ENCODE results near the gene CDC5L.
"Not testable (repeated sequence)": the region's sequence is repeated elsewhere in the genome, so short reads cannot be mapped to it uniquely, and the experiment has no call there.

CDC5L gene

DNA sequence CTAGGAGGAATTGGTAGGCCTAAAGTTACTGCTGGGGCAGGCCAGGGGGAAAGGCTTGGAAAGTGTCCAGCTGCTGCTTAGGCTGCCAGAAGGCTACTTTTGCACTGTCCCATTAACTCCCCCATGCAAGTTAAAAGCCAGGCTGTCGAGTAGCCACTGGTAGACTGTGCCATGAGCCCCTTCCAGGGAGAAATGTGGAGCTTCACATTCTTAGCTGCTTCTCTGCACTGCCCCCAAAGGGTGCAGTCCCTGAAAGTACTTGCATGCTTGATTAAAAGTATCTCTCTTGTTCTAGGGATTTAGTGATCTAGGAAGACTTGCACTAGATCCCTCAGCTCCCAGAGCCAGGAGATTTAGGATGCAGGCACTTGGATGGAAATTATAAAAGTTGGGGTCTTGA, 57.3 kb downstream of the CDC5L start:
- ChIA-PET POLR2A (interaction anchor here (1.1 kb wide), 1 partner anchor 57 kb away, joined by 3 read pairs; the partner anchor contains the start of gene CDC5L), CTCF (interaction anchor here (0.5 to 2.7 kb wide), 6 partner anchors 10 to 223 kb away, joined by 3 to 9 read pairs (median 6); no protein-coding TSS in a partner anchor)

DNA sequence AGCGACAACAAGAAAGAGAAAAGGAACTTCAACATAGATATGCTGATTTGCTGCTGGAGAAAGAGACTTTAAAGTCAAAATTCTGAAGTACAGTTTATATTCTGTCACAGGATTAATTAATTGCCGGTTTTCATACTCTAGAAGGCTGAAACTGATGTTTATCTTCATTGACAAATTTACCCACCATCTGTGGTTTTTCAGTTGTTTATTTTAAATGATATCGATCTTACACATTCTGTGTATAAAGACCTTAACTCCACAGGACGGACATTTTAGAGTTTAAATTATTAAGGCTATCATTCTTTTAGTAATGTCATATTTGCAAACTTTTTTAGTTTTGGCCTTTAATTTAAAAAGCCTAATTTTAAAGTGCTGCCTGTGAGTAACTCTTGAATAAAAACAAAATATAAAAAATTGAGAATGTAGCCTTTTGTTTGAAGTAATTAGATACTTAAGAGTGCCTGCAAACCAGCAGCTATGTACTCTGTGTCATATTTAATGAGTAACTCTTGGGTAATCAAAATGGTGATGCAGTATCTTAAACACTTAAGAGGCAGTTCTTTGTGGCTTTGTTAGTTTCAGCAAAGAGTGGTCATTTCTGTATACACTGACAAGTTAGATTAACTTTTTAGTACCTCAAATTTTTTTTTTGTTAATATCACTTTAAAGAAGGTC, 59.3 kb downstream of the CDC5L start:
- DNase-seq (ENCODE audit: extremely low spot score): no peak

More for the DNA sequence above, 57.3 kb downstream of the CDC5L start:
- no peak for DNase-seq (ENCODE audit: extremely low spot score)
- TF ChIP-seq FOXM1 (IDR thresholded peaks at IDR 0.05; ENCODE audit: borderline replicate concordance) (no peak), TARDBP (IDR thresholded peaks at IDR 0.05) (no peak), SP1 (IDR thresholded peaks at IDR 0.05) (no peak), ZNF384 (IDR thresholded peaks at IDR 0.05) (no peak), FOXA1 (IDR thresholded peaks at IDR 0.05) (no peak), BHLHE40 (IDR thresholded peaks at IDR 0.05; ENCODE audit: borderline replicate concordance) (no peak), ELF4 (IDR thresholded peaks at IDR 0.05) (no peak)

DNA sequence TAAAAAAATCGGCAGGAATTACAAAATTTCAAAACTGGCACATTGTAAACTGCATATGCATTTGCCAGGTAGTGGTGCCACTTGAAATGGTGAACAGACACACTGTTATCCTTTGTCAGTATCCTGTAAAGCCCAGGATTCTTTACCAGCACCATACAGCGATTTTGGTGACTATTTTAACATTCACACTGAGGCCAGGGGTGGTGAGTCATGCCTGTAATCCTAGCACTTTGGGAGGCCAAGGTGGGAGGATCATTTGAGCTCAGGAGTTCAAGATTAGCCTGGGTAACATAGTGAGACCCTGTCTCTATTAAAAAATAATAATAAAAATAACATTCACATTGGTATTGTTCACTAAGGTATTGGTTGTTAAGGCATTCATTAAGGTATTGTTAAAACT, 61.7 kb downstream of the CDC5L start:
- POLR2A ChIA-PET; DNase-seq (ENCODE audit: extremely low spot score): not testable (repeated sequence)
- CTCF ChIA-PET: interaction anchor here (0.6 kb wide), 1 partner anchor 9 kb away, joined by 4 read pairs; no protein-coding TSS in a partner anchor

More for the DNA sequence above, 59.3 kb downstream of the CDC5L start:
- TF ChIP-seq, protein P1, sequence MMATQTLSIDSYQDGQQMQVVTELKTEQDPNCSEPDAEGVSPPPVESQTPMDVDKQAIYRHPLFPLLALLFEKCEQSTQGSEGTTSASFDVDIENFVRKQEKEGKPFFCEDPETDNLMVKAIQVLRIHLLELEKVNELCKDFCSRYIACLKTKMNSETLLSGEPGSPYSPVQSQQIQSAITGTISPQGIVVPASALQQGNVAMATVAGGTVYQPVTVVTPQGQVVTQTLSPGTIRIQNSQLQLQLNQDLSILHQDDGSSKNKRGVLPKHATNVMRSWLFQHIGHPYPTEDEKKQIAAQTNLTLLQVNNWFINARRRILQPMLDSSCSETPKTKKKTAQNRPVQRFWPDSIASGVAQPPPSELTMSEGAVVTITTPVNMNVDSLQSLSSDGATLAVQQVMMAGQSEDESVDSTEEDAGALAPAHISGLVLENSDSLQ (IDR thresholded peaks at IDR 0.05): peak; percentile 80
- TF ChIP-seq LEF1 (IDR thresholded peaks at IDR 0.05; ENCODE audit: borderline replicate concordance) (no peak), SP1 (IDR thresholded peaks at IDR 0.05) (no peak)
- ChIA-PET POLR2A (no interaction called here), CTCF (interaction anchor here (1.0 to 2.7 kb wide), 4 partner anchors 9 to 134 kb away, joined by 3 to 9 read pairs (median 4); partner anchors contain the start of gene AARS2)

DNA sequence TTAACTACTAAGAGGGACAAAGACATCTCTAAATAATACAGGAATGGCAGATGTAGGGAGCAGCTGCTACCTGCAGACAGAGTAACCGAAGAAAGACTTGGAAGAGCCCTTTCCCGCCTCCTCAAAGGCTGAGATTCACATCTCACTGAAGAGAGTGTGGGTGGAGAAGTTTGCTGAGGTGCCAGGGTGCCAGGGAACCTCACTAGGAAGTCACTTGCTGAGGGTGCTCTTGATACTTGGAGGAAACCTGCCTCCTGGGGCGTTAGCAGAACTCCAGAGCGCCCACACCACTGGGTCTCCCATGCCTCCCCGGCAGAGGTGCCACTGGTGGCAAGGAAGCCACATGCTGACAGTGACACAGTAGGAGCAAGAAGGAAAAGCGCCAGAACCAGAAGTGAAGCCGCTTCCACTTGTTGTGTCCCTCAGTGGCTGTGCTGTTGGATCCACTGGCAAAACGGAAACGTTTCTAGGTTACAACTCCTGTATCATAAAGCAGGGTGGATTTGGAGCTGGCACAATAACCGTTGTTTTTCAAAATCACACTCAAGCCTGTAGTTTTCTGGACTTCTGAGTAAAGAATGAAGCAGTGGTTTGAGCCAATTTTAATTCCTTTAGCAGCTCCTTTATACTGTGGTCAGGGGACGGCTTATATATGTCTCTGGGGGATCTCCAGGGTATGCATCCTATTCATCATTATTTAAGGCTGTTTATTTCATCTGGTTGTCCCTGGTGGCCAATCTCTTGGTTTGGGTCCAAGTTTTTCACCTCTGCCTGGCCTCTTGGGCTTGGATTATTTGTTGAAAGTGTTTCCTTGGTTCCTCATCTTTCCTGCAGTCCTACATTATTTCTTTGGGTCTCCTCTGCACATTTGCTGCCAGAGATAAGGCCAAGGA, 64.5 kb downstream of the CDC5L start:
- TF ChIP-seq NFRKB (IDR thresholded peaks at IDR 0.05) (no peak), FOXA1 (IDR thresholded peaks at IDR 0.05) (no peak), ELF4 (IDR thresholded peaks at IDR 0.05) (no peak), TARDBP (IDR thresholded peaks at IDR 0.05) (no peak), CTBP1 (IDR thresholded peaks at IDR 0.05; ENCODE audit: borderline replicate concordance) (no peak), LEF1 (IDR thresholded peaks at IDR 0.05; ENCODE audit: borderline replicate concordance) (no peak), FOXM1 (IDR thresholded peaks at IDR 0.05; ENCODE audit: borderline replicate concordance) (no peak), HDGF (IDR thresholded peaks at IDR 0.05; ENCODE audit: borderline replicate concordance) (no peak), SP1 (IDR thresholded peaks at IDR 0.05) (no peak), L3MBTL2 (conservative IDR thresholded peaks at IDR 0.05) (no peak), ARNT (IDR thresholded peaks at IDR 0.05) (no peak)
- TF ChIP-seq, protein P1 (IDR thresholded peaks at IDR 0.05): no peak
- CTCF ChIA-PET: no interaction called here
- POLR2A ChIA-PET: no interaction called here
- DNase-seq (ENCODE audit: extremely low spot score): no peak

DNA sequence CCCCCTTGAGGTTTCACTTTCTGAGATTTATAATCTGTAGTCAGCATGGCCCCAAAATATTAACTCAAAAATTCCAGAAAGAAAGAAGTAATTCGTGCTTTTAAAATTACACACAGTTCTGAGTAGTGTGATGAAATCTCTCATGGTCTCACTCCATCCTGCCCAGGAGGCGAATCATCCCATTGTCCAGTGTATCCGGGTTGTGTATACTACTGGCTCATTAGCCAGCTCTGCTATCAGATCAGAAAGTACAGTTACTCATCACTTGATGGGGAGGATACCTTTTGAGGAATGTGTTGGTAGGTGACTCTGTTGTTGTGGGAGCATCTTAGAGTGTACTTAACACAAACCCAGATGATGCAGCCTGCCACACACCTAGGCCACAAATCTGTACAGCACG, 65.2 kb downstream of the CDC5L start:
- ChIA-PET POLR2A (no interaction called here), CTCF (interaction anchor here (1.4 kb wide), 1 partner anchor 17 kb away, joined by 3 read pairs; no protein-coding TSS in a partner anchor)
- TF ChIP-seq FOXM1 (IDR thresholded peaks at IDR 0.05; ENCODE audit: borderline replicate concordance) (no peak), CTBP1 (IDR thresholded peaks at IDR 0.05; ENCODE audit: borderline replicate concordance) (no peak), ARNT (IDR thresholded peaks at IDR 0.05) (no peak), ELF4 (IDR thresholded peaks at IDR 0.05) (no peak), SP1 (IDR thresholded peaks at IDR 0.05) (no peak), FOXA1 (IDR thresholded peaks at IDR 0.05) (no peak), FOXK2 (IDR thresholded peaks at IDR 0.05) (no peak), BHLHE40 (IDR thresholded peaks at IDR 0.05; ENCODE audit: borderline replicate concordance) (no peak), NFRKB (IDR thresholded peaks at IDR 0.05) (no peak), HDGF (IDR thresholded peaks at IDR 0.05; ENCODE audit: borderline replicate concordance) (no peak), L3MBTL2 (conservative IDR thresholded peaks at IDR 0.05) (no peak), ZNF384 (IDR thresholded peaks at IDR 0.05) (no peak), SUZ12 (IDR thresholded peaks at IDR 0.05) (no peak), TARDBP (IDR thresholded peaks at IDR 0.05) (no peak), LEF1 (IDR thresholded peaks at IDR 0.05; ENCODE audit: borderline replicate concordance) (no peak)
- TF ChIP-seq, protein P1 (IDR thresholded peaks at IDR 0.05): no peak
- no peak for DNase-seq (ENCODE audit: extremely low spot score)

DNA sequence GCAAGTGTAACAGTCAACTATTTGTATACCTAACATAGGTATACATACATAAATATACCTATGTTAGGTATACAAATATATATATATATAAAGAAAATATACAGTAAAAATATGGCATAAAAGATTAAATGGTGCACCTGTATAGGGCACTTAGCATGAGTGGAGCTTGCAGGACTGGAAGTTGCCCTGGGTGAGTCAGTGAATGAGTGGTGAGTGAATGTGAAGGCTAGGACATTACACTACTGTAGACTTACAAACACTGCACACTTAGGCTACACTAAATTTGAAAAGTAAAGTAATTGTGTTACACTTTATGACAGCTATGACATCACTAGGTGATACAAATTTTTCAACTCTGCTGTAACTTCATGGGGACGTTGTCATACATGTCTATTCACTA, 65.6 kb downstream of the CDC5L start:
- ChIA-PET POLR2A (no interaction called here), CTCF (interaction anchor here (1.4 kb wide), 1 partner anchor 16 kb away, joined by 3 read pairs; no protein-coding TSS in a partner anchor)
- TF ChIP-seq ELF4 (IDR thresholded peaks at IDR 0.05): no peak
- no peak for TF ChIP-seq ARNT (IDR thresholded peaks at IDR 0.05)
- TF ChIP-seq L3MBTL2 (conservative IDR thresholded peaks at IDR 0.05): no peak
- no peak for DNase-seq (ENCODE audit: extremely low spot score)

All from HEK293T (cell line).